Stimulated activated CD8-positive, alpha-beta memory T cell treated with anti-CD3 and anti-CD28 coated beads, Interleukin-12 subunit alpha, Interleukin-12 subunit beta, amount 100 ng/mL, for 24 hours (primary cell): ENCODE data around the gene LRPAP1.
"Not testable (repeated sequence)": the region's sequence is repeated elsewhere in the genome, so short reads cannot be mapped to it uniquely, and the experiment has no call there.

ENCODE experiments used
- DNase-seq: peaks from one replicate; pipeline ENCODE4 v3.0.0-alpha.2; 2020; ENCODE audit errors: extremely low read depth

Gene LRPAP1

GRCh38 chr4:3560465-3560864, 28.2 kb upstream of the LRPAP1 start:
- DNase-seq, result not testable (repeated sequence)

- not testable (repeated sequence) for DNase-seq
Observed at GRCh38 chr4:3559381-3560290, 27.4 kb upstream of the LRPAP1 start.

- not testable (repeated sequence) for DNase-seq
Observed at GRCh38 chr4:3558514-3558836, 26.3 kb upstream of the LRPAP1 start.

GRCh38 chr4:3557676-3558513, 25.7 kb upstream of the LRPAP1 start:
- not testable (repeated sequence) for DNase-seq

- not testable (repeated sequence) for DNase-seq
Observed at GRCh38 chr4:3557088-3557492, 24.9 kb upstream of the LRPAP1 start.

- not testable (repeated sequence) for DNase-seq
Observed at GRCh38 chr4:3556244-3556867, 24.1 kb upstream of the LRPAP1 start.

GRCh38 chr4:3555459-3556070, 23.3 kb upstream of the LRPAP1 start:
- not testable (repeated sequence) for DNase-seq

GRCh38 chr4:3551366-3551765, 19.1 kb upstream of the LRPAP1 start:
- not testable (repeated sequence) for DNase-seq

- not testable (repeated sequence) for DNase-seq
Observed at GRCh38 chr4:3550792-3551325, 18.6 kb upstream of the LRPAP1 start.

GRCh38 chr4:3550041-3550440, 17.8 kb upstream of the LRPAP1 start:
- DNase-seq, result not testable (repeated sequence)

GRCh38 chr4:3549694-3550001, 17.4 kb upstream of the LRPAP1 start:
- DNase-seq, result not testable (repeated sequence)

GRCh38 chr4:3548991-3549693, 16.9 kb upstream of the LRPAP1 start:
- DNase-seq, result not testable (repeated sequence)

- not testable (repeated sequence) for DNase-seq
Observed at GRCh38 chr4:3546721-3547120, 14.5 kb upstream of the LRPAP1 start.

- DNase-seq, result not testable (repeated sequence)
Observed at GRCh38 chr4:3545351-3545750, 13.1 kb upstream of the LRPAP1 start.

- not testable (repeated sequence) for DNase-seq
Observed at GRCh38 chr4:3544259-3545025, 12.2 kb upstream of the LRPAP1 start.

- DNase-seq, result not testable (repeated sequence)
Observed at GRCh38 chr4:3543415-3543814, 11.2 kb upstream of the LRPAP1 start.

- not testable (repeated sequence) for DNase-seq
Observed at GRCh38 chr4:3538906-3539305, 6.7 kb upstream of the LRPAP1 start.

- DNase-seq, result not testable (repeated sequence)
Observed at GRCh38 chr4:3535812-3536211, 3.6 kb upstream of the LRPAP1 start.

GRCh38 chr4:3533423-3533820, 1.2 kb upstream of the LRPAP1 start:
- DNase-seq, result no peak

- DNase-seq, result no peak
Observed at GRCh38 chr4:3532751-3533422, 665 bp upstream of the LRPAP1 start.
